ENCODE results near the gene DNASE1L3. TPM values are rescaled to one million over a fixed set of nuclear protein-coding genes. Genes with fewer than 3 reads are reported as not detected.
A peak's percentile ranks its signal among the peaks of the same experiment; 100 is the strongest.

DNASE1L3 gene
- total and polyA plus RNA-seq, 2 of the 13 experiments (the other 11 are each of a cell fraction or from before 2014, with no cell fraction given), result 0.86 to 1.7 TPM

DNA sequence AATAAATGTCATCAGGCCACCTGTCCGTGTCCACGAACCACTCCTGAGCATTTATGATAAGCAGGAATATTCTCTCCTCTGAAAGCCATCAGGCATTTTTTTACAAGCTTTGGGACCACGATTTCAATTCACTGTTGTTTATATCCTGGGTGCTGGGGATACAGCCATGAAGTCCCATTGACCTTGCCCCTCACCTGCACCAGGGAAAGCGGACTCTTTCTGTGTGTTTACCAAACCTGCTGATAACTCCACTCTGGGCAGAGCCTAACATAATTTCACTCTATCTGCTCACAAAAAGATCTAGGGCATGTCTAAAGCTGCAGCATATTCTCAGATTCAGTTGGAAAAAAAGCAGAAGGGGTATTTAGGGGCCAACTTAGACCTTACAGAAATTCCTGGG, 4.8 kb downstream of the DNASE1L3 start (continued):
- peak; percentile 53 for TF ChIP-seq ZMYM3 (CRISPR knock-in tag; IDR thresholded peaks at IDR 0.05)
- peak; percentile 60 for TF ChIP-seq HNF4A (CRISPR knock-in tag; IDR thresholded peaks at IDR 0.05)
- TF ChIP-seq ZBTB38 (CRISPR knock-in tag; IDR thresholded peaks at IDR 0.05), result no peak
- TF ChIP-seq U2AF1 (optimal IDR thresholded peaks at IDR 0.05; ENCODE audit: low read depth, low read length), result no peak
- 0 out of 2 replicates have a peak, but pooled peaks have one; percentile 14 for TF ChIP-seq ETV5 (CRISPR knock-in tag; IDR thresholded peaks at IDR 0.05; ENCODE audit: borderline replicate concordance)
- TF ChIP-seq SAP130 (CRISPR knock-in tag; IDR thresholded peaks at IDR 0.05; ENCODE audit: low read depth), result peak; percentile 48; the same call in 1 of the 2 replicates
- no peak; the same call in 1 of the 2 replicates for TF ChIP-seq ZNF709 (CRISPR knock-in tag; IDR thresholded peaks at IDR 0.05)
- TF ChIP-seq ZNF318 (CRISPR knock-in tag; IDR thresholded peaks at IDR 0.05), result no peak
- 0 out of 2 replicates have a peak, but pooled peaks have one; percentile 14 for TF ChIP-seq FOXK1 (CRISPR knock-in tag; IDR thresholded peaks at IDR 0.05; ENCODE audit: borderline replicate concordance, low read depth)
- TF ChIP-seq ZSCAN29 (CRISPR knock-in tag; conservative IDR thresholded peaks at IDR 0.05), result 0 out of 2 replicates have a peak, but pooled peaks have one; percentile 47
- peak; percentile 78; the same call in 1 of the 2 replicates for TF ChIP-seq ZNF292 (CRISPR knock-in tag; IDR thresholded peaks at IDR 0.05; ENCODE audit: borderline replicate concordance, low read depth)
- TF ChIP-seq SETDB1 (CRISPR knock-in tag; IDR thresholded peaks at IDR 0.05; ENCODE audit: borderline replicate concordance), result no peak
- no peak for TF ChIP-seq RCOR2 (CRISPR knock-in tag; IDR thresholded peaks at IDR 0.05)
- no peak for TF ChIP-seq ZNF800 (CRISPR knock-in tag; IDR thresholded peaks at IDR 0.05)
- 0 out of 2 replicates have a peak, but pooled peaks have one; percentile 15 for TF ChIP-seq ZNF121 (CRISPR knock-in tag; IDR thresholded peaks at IDR 0.05)
- TF ChIP-seq ATF7-NPFF (CRISPR knock-in tag; IDR thresholded peaks at IDR 0.05; ENCODE audit: low read depth), result no peak
- 0 out of 2 replicates have a peak, but pooled peaks have one; percentile 24 for TF ChIP-seq ZNF501 (CRISPR knock-in tag; IDR thresholded peaks at IDR 0.05)
- TF ChIP-seq, protein P1, sequence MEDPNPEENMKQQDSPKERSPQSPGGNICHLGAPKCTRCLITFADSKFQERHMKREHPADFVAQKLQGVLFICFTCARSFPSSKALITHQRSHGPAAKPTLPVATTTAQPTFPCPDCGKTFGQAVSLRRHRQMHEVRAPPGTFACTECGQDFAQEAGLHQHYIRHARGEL (CRISPR knock-in tag; IDR thresholded peaks at IDR 0.05), result no peak
- peak; percentile 49; the same call in 1 of the 2 replicates for TF ChIP-seq RXRB (CRISPR knock-in tag; IDR thresholded peaks at IDR 0.05; ENCODE audit: borderline replicate concordance)
- TF ChIP-seq MXD4 (CRISPR knock-in tag; IDR thresholded peaks at IDR 0.05), result no peak
- no peak for TF ChIP-seq BHLHE40 (IDR thresholded peaks at IDR 0.05; ENCODE audit: low read length)
- TF ChIP-seq BCL6 (CRISPR knock-in tag; IDR thresholded peaks at IDR 0.05), result 0 out of 2 replicates have a peak, but pooled peaks have one; percentile 53
